ENCODE results near the gene HES5.

Gene HES5

GRCh38 chr1:2514863-2515762 lies 14.9 kb downstream of the HES5 start:
- TF ChIP-seq CREB1 (IDR thresholded peaks at IDR 0.05; ENCODE audit: low read depth) = no peak
- TF ChIP-seq EGR1 (IDR thresholded peaks at IDR 0.05) = no peak
- TF ChIP-seq MAX (IDR thresholded peaks at IDR 0.05) = no peak
- no peak for TF ChIP-seq TAF1 (IDR thresholded peaks at IDR 0.05; ENCODE audit: low read depth)
- TF ChIP-seq TCF12 (IDR thresholded peaks at IDR 0.05; ENCODE audit: low read depth) = no peak
- no peak for TF ChIP-seq TEAD4 (IDR thresholded peaks at IDR 0.05)
- no peak for TF ChIP-seq ZBTB7A (IDR thresholded peaks at IDR 0.05; ENCODE audit: low read depth)
- no peak for TF ChIP-seq EP300 (IDR thresholded peaks at IDR 0.05; ENCODE audit: borderline replicate concordance)
- TF ChIP-seq, protein P1, sequence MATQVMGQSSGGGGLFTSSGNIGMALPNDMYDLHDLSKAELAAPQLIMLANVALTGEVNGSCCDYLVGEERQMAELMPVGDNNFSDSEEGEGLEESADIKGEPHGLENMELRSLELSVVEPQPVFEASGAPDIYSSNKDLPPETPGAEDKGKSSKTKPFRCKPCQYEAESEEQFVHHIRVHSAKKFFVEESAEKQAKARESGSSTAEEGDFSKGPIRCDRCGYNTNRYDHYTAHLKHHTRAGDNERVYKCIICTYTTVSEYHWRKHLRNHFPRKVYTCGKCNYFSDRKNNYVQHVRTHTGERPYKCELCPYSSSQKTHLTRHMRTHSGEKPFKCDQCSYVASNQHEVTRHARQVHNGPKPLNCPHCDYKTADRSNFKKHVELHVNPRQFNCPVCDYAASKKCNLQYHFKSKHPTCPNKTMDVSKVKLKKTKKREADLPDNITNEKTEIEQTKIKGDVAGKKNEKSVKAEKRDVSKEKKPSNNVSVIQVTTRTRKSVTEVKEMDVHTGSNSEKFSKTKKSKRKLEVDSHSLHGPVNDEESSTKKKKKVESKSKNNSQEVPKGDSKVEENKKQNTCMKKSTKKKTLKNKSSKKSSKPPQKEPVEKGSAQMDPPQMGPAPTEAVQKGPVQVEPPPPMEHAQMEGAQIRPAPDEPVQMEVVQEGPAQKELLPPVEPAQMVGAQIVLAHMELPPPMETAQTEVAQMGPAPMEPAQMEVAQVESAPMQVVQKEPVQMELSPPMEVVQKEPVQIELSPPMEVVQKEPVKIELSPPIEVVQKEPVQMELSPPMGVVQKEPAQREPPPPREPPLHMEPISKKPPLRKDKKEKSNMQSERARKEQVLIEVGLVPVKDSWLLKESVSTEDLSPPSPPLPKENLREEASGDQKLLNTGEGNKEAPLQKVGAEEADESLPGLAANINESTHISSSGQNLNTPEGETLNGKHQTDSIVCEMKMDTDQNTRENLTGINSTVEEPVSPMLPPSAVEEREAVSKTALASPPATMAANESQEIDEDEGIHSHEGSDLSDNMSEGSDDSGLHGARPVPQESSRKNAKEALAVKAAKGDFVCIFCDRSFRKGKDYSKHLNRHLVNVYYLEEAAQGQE (IDR thresholded peaks at IDR 0.05; ENCODE audit: low read depth) = no peak
- no peak for TF ChIP-seq RAD21 (IDR thresholded peaks at IDR 0.05; ENCODE audit: low read depth)
- TF ChIP-seq CEBPB (IDR thresholded peaks at IDR 0.05) = no peak
- TF ChIP-seq USF1 (IDR thresholded peaks at IDR 0.05) = no peak
- TF ChIP-seq FOXM1 (IDR thresholded peaks at IDR 0.05; ENCODE audit: borderline replicate concordance, low read depth) = no peak
- TF ChIP-seq YY1 (IDR thresholded peaks at IDR 0.05; ENCODE audit: low read depth) = no peak
- TF ChIP-seq NFIC (IDR thresholded peaks at IDR 0.05) = no peak

GRCh38 chr1:2513939-2514652 lies 16.0 kb downstream of the HES5 start:
- TF ChIP-seq TEAD4 (IDR thresholded peaks at IDR 0.05) (no peak), MAX (IDR thresholded peaks at IDR 0.05) (no peak), RAD21 (IDR thresholded peaks at IDR 0.05; ENCODE audit: low read depth) (no peak), ZBTB7A (IDR thresholded peaks at IDR 0.05; ENCODE audit: low read depth) (no peak), NFIC (IDR thresholded peaks at IDR 0.05) (no peak), USF1 (IDR thresholded peaks at IDR 0.05) (no peak), EGR1 (IDR thresholded peaks at IDR 0.05) (no peak), CREB1 (IDR thresholded peaks at IDR 0.05; ENCODE audit: low read depth) (no peak), CEBPB (IDR thresholded peaks at IDR 0.05) (no peak)

DNA sequence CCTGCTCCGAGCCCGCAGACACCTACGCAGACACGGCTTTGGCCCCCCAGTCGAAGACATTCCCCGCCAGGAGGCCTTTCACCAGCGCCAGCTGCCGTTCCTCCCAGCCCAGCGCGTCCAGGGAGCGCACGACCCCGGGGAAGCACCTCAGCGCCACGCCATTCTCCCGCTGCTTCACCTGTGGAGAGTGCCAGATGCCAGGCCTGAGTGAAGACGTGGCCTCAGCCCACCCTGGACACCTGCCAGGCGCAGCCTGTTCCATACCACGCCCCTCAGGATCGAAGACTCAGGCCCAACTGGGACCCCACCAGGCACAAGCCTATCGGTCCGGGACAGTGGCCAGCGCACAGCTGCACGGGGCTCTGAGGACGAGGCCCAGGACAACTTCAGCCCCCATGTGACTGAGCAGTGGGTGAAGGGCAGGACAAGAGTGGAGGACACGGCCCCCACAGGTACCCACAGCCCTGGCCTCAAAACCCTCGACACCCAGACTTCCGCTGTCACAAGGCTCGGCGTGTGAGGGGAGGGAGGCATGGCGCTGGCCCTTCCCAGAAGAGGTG lies 17.1 kb downstream of the HES5 start:
- no peak for TF ChIP-seq YY1 (IDR thresholded peaks at IDR 0.05; ENCODE audit: low read depth)
- no peak for TF ChIP-seq NFIC (IDR thresholded peaks at IDR 0.05)
- TF ChIP-seq ZBTB7A (IDR thresholded peaks at IDR 0.05; ENCODE audit: low read depth) = no peak
- TF ChIP-seq CEBPB (IDR thresholded peaks at IDR 0.05) = no peak
- TF ChIP-seq MAX (IDR thresholded peaks at IDR 0.05) = no peak
- TF ChIP-seq TEAD4 (IDR thresholded peaks at IDR 0.05) = no peak
- TF ChIP-seq TCF12 (IDR thresholded peaks at IDR 0.05; ENCODE audit: low read depth) = no peak
- TF ChIP-seq TAF1 (IDR thresholded peaks at IDR 0.05; ENCODE audit: low read depth) = no peak
- no peak for TF ChIP-seq CREB1 (IDR thresholded peaks at IDR 0.05; ENCODE audit: low read depth)
- no peak for TF ChIP-seq EGR1 (IDR thresholded peaks at IDR 0.05)
- TF ChIP-seq USF1 (IDR thresholded peaks at IDR 0.05) = no peak
- no peak for TF ChIP-seq RAD21 (IDR thresholded peaks at IDR 0.05; ENCODE audit: low read depth)

GRCh38 chr1:2510366-2511155 lies 19.5 kb downstream of the HES5 start:
- no peak for TF ChIP-seq CEBPB (IDR thresholded peaks at IDR 0.05)
- TF ChIP-seq YY1 (IDR thresholded peaks at IDR 0.05; ENCODE audit: low read depth) = no peak
- TF ChIP-seq TEAD4 (IDR thresholded peaks at IDR 0.05) = no peak
- no peak for TF ChIP-seq RAD21 (IDR thresholded peaks at IDR 0.05; ENCODE audit: low read depth)
- TF ChIP-seq EP300 (IDR thresholded peaks at IDR 0.05; ENCODE audit: borderline replicate concordance) = no peak
- no peak for TF ChIP-seq ZBTB7A (IDR thresholded peaks at IDR 0.05; ENCODE audit: low read depth)
- TF ChIP-seq USF1 (IDR thresholded peaks at IDR 0.05) = no peak
- TF ChIP-seq FOXM1 (IDR thresholded peaks at IDR 0.05; ENCODE audit: borderline replicate concordance, low read depth) = no peak
- no peak for TF ChIP-seq CREB1 (IDR thresholded peaks at IDR 0.05; ENCODE audit: low read depth)
- no peak for TF ChIP-seq TAF1 (IDR thresholded peaks at IDR 0.05; ENCODE audit: low read depth)
- no peak for TF ChIP-seq EGR1 (IDR thresholded peaks at IDR 0.05)
- TF ChIP-seq, protein P1 (IDR thresholded peaks at IDR 0.05; ENCODE audit: low read depth) = no peak
